Adipocyte (in vitro differentiated cells): ENCODE results near the gene KDM8.

Experiments
- DNase-seq: peaks from one replicate; pipeline ENCODE4 v3.0.0-alpha.2; 2015; ENCODE audit warnings: low read depth
- H3K27me3 ChIP-seq: replicated peaks from 2 replicates; pipeline ENCODE4 v1.7.0; 2013; ENCODE audit warnings: mild to moderate bottlenecking, low read length, moderate library complexity; ENCODE audit not compliant: control insufficient read depth, insufficient read depth
- H3K36me3 ChIP-seq: 2 replicates; pipeline ENCODE4 v1.7.0; 2013; ENCODE audit warnings: low read length, mild to moderate bottlenecking, moderate library complexity; ENCODE audit not compliant: control insufficient read depth, insufficient read depth, severe bottlenecking
- H3K4me1 ChIP-seq: 2 replicates; pipeline ENCODE4 v1.7.0; 2013; ENCODE audit warnings: mild to moderate bottlenecking, low read length, moderate library complexity; ENCODE audit not compliant: control insufficient read depth, insufficient read depth
- H3K4me3 ChIP-seq: 2 replicates; pipeline ENCODE4 v1.7.0; 2013; ENCODE audit warnings: mild to moderate bottlenecking, low read length, moderate library complexity
- H3K9ac ChIP-seq: 2 replicates; pipeline ENCODE4 v1.7.0; 2013; ENCODE audit warnings: mild to moderate bottlenecking, low read length, moderate library complexity
- H3K9me3 ChIP-seq: 2 replicates; pipeline ENCODE4 v1.7.0; 2013; ENCODE audit warnings: mild to moderate bottlenecking, low read length, moderate library complexity; ENCODE audit not compliant: control insufficient read depth

KDM8 gene

DNA sequence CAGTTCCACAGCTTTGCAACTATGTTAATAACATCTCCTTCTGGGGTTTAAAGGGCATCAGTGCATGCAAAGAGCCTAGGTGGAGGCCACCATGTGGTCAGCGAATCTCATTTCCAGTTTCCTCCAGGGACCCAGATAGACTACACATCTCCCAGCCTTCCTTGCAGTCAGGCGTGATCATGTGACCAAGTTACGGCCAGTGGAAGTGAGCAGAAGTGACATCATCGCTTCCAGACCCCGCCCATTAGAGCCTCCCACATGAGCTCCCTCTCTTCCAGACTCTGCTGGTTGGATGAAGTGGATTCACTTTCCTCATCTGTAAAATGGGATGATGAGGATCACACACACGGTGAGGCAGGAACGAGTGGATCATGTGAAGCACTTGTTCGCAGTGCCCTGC lies 27.4 kb upstream of the KDM8 start:
- Histone ChIP-seq H3K4me1 (peaks cover 16% of the 10 kb centered on the region), H3K9ac (no peak overlapping the region), H3K9me3 (no peaks in the 10 kb centered on the region), H3K36me3 (no peaks in the 10 kb centered on the region), H3K27me3 (no peaks in the 10 kb centered on the region), H3K4me3 (no peak overlapping the region)
- no peak for DNase-seq

DNA sequence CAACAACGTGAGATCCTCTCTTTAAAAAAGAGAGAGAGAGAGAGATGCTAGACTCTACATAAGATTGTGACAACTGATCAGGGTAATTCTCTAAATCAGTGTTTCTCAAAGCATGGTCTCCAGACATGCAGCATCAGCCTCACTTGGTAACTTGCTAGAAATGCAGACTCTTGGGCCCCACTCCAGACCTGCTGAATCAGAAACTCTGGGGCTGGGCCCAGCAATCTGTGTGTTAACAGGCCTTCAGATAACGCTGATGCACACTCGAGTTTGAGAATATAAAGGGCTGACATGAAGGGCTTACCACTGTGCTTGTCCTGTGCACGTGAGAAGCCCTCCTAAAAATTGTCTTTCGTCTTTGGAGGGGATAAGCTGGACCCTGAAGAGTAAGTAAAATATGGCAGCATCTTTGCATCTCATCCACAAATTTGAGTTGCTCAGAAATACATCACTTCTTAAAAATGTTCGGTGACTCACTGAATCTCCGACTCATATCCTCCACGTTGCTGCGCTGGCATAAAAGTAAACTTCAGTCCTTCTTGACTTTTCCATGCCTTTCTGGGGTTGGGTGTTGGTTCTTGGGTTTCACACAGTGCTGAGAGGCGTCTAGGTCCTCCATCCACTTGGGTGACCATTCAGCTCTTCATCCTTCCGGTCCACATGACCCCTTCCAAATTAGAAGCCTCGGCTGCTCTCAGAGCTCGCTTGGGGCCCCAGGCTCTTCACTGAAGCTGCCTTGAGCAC lies 26.1 kb upstream of the KDM8 start:
- Histone ChIP-seq H3K27me3 (no peaks in the 10 kb centered on the region), H3K9ac (no peak overlapping the region), H3K36me3 (no peaks in the 10 kb centered on the region), H3K4me3 (no peak overlapping the region), H3K4me1 (peaks cover 16% of the 10 kb centered on the region), H3K9me3 (no peaks in the 10 kb centered on the region)
- peak; percentile 48 for DNase-seq

GRCh38 chr16:27179500-27180072 lies 23.7 kb upstream of the KDM8 start:
- DNase-seq = peak; percentile 53
- Histone ChIP-seq H3K36me3 (no peaks in the 10 kb centered on the region), H3K4me1 (peaks cover 16% of the 10 kb centered on the region), H3K27me3 (no peaks in the 10 kb centered on the region), H3K9me3 (no peaks in the 10 kb centered on the region), H3K4me3 (no peak overlapping the region), H3K9ac (peak overlapping the region; percentile 40)

DNA sequence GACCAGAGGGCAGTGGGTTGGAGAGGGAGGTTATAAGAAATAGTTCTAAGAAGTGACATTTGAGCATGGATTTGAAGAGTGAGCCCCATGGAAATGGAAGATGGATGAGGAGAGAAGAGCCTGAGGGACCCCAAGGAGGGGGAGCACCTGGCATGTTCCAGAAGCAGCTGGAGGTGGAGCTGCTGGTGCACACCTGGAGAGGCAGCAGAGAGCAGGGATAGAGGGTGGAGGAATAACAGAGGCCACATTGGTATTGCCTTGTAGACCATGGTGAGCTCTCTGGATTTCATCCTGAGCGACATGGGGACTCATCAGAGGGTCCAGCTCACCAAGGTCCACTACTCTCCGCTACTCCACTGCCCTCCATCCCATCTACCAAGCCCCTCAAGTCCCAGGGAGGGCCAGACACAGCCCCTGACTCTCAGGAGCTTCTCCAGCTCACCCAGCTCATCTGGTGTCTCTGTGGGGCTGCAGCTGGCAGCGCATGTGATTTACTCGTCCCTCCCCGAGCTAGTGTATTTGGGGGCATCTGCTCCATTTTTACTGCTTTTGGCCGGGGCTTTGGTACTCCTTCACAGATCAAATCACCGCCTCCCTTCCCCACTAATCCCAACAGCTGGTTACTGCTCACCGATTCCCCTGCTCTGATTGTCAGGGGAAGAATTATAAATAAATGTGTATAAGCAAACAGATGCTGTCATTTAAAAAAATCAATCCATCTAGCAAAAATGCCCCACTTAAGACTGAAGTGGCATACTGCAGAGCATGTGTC lies 22.1 kb upstream of the KDM8 start:
- H3K9me3 ChIP-seq = no peaks in the 10 kb centered on the region
- peaks cover 16% of the 10 kb centered on the region for H3K4me1 ChIP-seq
- DNase-seq = no peak
- H3K4me3 ChIP-seq = no peak overlapping the region
- no peaks in the 10 kb centered on the region for H3K36me3 ChIP-seq
- no peaks in the 10 kb centered on the region for H3K27me3 ChIP-seq
- no peak overlapping the region for H3K9ac ChIP-seq

DNA sequence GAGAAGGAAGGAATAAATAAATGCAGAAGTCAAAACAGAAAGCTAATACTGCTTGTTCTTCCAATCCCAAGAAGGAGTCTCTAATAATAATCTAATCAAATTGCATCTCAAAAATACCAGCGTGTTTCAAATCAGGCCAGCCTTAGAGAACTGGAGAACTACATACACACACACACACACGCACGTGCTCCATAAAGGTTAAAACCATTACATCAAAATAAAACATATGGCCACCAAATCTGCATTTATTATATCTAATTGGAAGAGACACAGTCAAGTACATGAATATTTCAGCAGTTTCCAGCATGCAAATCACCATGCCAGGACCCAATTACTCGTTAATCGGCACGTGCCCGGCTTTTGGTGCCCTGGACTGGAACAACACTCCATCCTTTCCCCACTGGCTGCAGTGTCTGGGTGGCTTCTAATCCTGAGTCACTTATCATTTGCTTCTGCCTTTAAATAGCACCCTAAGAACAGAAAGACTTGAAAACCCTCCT lies 20.4 kb upstream of the KDM8 start:
- Histone ChIP-seq H3K36me3 (no peaks in the 10 kb centered on the region), H3K27me3 (no peaks in the 10 kb centered on the region), H3K4me1 (peaks cover 7% of the 10 kb centered on the region), H3K9ac (no peak overlapping the region), H3K4me3 (no peak overlapping the region), H3K9me3 (no peaks in the 10 kb centered on the region)
- no peak for DNase-seq

DNA sequence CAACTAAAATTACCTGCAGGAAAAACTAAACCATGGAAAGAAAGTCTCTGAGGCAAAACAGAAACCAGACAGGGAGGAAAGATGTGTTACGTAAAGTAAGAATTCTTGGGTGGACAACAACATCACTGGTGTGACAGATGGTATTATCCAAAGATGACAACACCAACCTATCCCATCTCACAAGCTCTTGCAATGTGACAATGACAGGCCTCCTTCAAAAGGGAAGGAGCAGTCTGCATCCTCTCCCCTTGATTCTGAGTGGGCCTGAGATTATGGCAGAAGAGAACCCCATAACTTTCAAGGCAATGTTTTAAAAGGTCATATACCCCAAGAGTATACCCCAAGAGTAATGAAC lies 17.6 kb upstream of the KDM8 start:
- no peaks in the 10 kb centered on the region for H3K9me3 ChIP-seq
- H3K27me3 ChIP-seq = peaks cover 12% of the 10 kb centered on the region
- no peak overlapping the region for H3K4me3 ChIP-seq
- no peak for DNase-seq
- no peak overlapping the region for H3K9ac ChIP-seq
- H3K4me1 ChIP-seq = no peaks in the 10 kb centered on the region
- H3K36me3 ChIP-seq = no peaks in the 10 kb centered on the region

DNA sequence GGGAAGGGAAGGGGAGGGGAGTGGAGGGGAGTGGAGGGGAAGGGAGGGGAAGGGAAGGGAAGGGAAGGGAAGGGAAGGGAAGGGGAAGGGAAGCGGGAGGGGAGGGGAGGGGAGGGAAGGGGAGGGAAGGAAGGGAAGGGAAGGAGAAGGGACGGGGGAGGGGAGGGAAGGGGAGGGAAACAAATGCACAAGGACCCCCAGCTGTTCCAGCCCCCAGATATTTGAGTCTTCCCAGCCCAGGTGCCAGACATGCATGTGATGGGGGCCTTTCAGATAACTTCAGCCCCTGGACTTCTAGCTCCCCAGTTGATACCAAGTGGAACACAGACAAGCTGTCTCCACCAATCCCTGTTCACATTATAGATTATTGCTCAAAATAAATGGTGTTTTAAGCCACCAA lies 14.7 kb upstream of the KDM8 start:
- peaks cover 12% of the 10 kb centered on the region for H3K27me3 ChIP-seq
- no peak overlapping the region for H3K4me3 ChIP-seq
- DNase-seq = no peak
- no peaks in the 10 kb centered on the region for H3K36me3 ChIP-seq
- no peak overlapping the region for H3K9ac ChIP-seq
- H3K9me3 ChIP-seq = no peaks in the 10 kb centered on the region
- H3K4me1 ChIP-seq = no peaks in the 10 kb centered on the region

DNA sequence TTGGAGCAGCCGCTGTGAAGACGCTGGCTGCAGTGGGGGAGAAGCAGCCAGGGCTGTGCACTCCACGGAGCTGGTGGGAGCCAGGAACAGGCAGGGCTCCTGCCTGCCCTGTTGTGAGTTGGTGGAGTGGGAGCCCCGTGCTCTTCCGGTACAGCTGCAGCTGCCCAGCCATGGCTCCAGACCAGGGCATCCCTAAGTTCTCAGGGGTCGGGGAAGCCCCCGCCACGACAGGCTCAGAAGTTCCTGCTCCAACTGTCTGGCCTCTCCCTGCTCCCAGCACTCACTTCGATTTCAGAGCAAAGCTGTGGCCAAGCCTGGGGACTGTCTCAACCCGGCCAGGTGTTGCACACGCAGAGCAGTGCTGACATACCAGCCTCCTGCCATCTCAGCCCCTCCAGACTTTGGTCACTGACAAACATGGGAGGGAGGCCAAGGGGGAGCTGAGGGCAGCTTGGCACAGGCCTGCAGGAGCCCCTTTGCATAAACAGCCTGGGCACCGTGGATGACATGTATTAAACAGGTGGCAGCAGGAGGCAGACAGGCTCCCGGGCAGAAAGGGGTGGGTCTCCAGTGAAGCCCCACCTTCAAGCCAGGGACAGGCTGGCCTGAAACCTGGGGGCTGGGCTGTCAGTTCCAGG lies 13.9 kb upstream of the KDM8 start:
- no peak overlapping the region for H3K9ac ChIP-seq
- H3K36me3 ChIP-seq = no peaks in the 10 kb centered on the region
- H3K9me3 ChIP-seq = no peaks in the 10 kb centered on the region
- no peaks in the 10 kb centered on the region for H3K4me1 ChIP-seq
- DNase-seq = no peak
- peaks cover 12% of the 10 kb centered on the region for H3K27me3 ChIP-seq
- no peak overlapping the region for H3K4me3 ChIP-seq

DNA sequence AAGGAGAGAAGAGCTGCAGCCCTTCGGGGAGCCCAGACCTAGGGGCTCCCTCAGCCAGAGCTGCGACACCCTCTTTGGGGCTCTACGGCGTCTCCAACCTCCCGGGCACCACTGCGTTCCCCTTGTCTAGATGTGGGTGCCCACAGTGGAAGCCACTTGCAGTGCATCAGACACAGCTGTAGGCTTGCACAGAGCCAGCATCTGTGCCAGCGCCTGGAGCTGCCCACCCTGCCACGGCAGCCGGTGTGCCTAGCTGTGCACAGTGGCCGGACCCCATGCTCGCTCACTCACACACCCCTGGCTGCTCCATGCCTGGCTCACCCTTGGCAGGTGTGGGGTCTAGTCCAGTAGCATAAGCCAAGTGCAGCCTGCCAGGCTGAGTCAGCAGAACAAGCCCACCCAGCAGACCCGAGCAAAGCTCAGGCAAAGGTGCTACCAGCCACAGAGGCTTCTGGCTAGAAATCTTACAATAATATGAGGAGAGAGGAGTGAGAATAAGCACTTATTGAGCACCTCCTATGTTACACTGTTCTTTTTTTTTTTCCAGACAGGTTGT lies 12.9 kb upstream of the KDM8 start:
- H3K9me3 ChIP-seq = no peaks in the 10 kb centered on the region
- H3K9ac ChIP-seq = no peak overlapping the region
- DNase-seq = no peak

DNA sequence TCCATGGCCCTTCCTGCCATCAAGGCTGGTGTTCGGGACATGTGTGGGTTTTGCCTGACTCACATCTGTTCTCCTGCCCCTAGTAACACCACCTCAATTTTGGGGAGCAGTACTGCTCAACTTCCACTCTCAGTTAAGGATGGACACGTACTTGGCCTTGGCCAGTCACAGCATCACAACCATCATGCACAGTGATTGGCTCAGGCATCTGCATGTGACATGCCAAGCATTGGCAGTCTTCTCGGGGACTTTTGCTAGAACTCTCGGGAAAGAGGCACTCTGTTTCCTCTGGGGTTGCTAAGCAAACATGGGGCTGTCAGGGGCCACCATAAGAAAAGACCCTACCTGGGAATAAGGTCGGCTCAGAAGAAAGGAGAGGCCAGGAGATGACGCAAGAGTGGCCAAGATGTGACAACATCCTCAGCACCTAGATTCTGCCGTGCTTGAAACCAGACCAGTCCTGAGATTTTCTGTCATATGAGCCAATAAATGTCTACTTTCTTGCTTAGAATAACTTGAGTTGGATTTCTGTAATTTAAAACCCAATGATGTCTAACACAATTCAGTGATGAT lies 11.9 kb upstream of the KDM8 start:
- Histone ChIP-seq H3K36me3 (no peaks in the 10 kb centered on the region), H3K9ac (no peak overlapping the region), H3K4me3 (no peak overlapping the region), H3K9me3 (no peaks in the 10 kb centered on the region), H3K27me3 (peaks cover 16% of the 10 kb centered on the region), H3K4me1 (no peaks in the 10 kb centered on the region)
- DNase-seq = no peak

More for the DNA sequence above, 12.9 kb upstream of the KDM8 start:
- Histone ChIP-seq H3K4me3 (no peak overlapping the region), H3K27me3 (peaks cover 16% of the 10 kb centered on the region), H3K36me3 (no peaks in the 10 kb centered on the region), H3K4me1 (no peaks in the 10 kb centered on the region)
